Measurements from ENCODE around the gene NCBP1.

The NCBP1 gene

GRCh38 chr9:97665742-97666141 is 32.1 kb downstream of the NCBP1 start:
- Histone ChIP-seq H3F3A (ENCODE audit: control insufficient read depth, insufficient read depth) (peaks cover 4% of the 10 kb centered on the region), H3K27ac (ENCODE audit: low read depth, low read length) (no peak overlapping the region), H3K4me3 (ENCODE audit: low read length) (no peak overlapping the region), H3K9me3 (ENCODE audit: control insufficient read depth, insufficient read depth, low read length) (no peaks in the 10 kb centered on the region), H3K27me3 (ENCODE audit: control insufficient read depth, low read length) (no peaks in the 10 kb centered on the region), H4K20me1 (ENCODE audit: control insufficient read depth, insufficient read depth, low read depth, low read length) (no peaks in the 10 kb centered on the region), H3K9me2 (replicated peaks; ENCODE audit: control insufficient read depth, low read length) (no peaks in the 10 kb centered on the region), H3K4me1 (ENCODE audit: control insufficient read depth, low read length) (no peaks in the 10 kb centered on the region), H3K79me2 (ENCODE audit: control insufficient read depth, low read length) (no peaks in the 10 kb centered on the region), H3K36me3 (ENCODE audit: control insufficient read depth, low read length) (peaks cover 98% of the 10 kb centered on the region), H3K4me2 (ENCODE audit: low read length) (no peak overlapping the region)
- no peak for TF ChIP-seq CTCF (IDR thresholded peaks at IDR 0.05; ENCODE audit: low read depth, low read length, poor library complexity, severe bottlenecking)
- TF ChIP-seq EZH2phosphoT487 (IDR thresholded peaks at IDR 0.05; ENCODE audit: borderline replicate concordance, low read length): no peak

DNA sequence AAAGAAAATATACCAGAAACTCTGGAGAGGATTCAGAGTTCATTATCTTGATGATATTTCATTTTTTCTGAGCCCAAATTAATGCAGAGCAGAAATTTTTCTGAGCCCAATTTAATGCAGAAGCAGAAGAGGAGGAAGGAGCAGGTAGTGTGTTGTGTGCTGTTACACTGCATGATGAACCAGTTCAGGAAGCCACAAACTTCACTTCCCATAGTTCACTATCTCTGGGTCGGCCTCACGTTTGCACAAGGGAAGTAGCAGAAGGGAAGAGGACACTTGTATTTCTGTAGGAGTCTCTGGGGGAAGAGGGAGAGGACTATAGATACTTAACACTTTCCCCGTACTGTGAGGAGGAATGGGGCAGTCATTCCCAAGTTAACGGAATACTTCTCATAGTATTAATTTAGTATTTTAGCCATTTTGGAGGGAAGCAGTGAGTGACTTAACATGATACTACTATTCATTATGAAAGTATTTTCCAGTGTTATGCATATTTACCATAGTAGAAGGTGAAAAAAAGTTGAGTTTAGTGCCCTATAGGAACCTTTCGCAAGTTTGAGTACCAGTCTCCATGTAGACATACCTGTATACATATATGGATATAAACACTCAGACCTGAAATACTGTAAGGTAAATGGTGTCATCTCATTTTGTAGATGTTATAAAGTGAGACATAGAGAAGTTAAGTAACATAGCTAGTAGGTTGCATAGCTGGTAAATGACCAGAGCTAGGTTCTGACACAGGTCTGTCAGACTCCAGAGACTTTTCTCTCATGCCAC is 33.5 kb downstream of the NCBP1 start:
- H3K27ac ChIP-seq (ENCODE audit: low read depth, low read length): no peak overlapping the region
- H3K9me3 ChIP-seq (ENCODE audit: control insufficient read depth, insufficient read depth, low read length): no peaks in the 10 kb centered on the region
- H3K79me2 ChIP-seq (ENCODE audit: control insufficient read depth, low read length): no peaks in the 10 kb centered on the region
- no peaks in the 10 kb centered on the region for H4K20me1 ChIP-seq (ENCODE audit: control insufficient read depth, insufficient read depth, low read depth, low read length)
- H3F3A ChIP-seq (ENCODE audit: control insufficient read depth, insufficient read depth): no peaks in the 10 kb centered on the region
- H3K4me3 ChIP-seq (ENCODE audit: low read length): no peak overlapping the region
- H3K4me1 ChIP-seq (ENCODE audit: control insufficient read depth, low read length): no peaks in the 10 kb centered on the region
- no peak overlapping the region for H3K4me2 ChIP-seq (ENCODE audit: low read length)
- no peaks in the 10 kb centered on the region for H3K27me3 ChIP-seq (ENCODE audit: control insufficient read depth, low read length)
- peaks cover 98% of the 10 kb centered on the region for H3K36me3 ChIP-seq (ENCODE audit: control insufficient read depth, low read length)
- no peak for TF ChIP-seq EZH2phosphoT487 (IDR thresholded peaks at IDR 0.05; ENCODE audit: borderline replicate concordance, low read length)
- no peak for TF ChIP-seq CTCF (IDR thresholded peaks at IDR 0.05; ENCODE audit: low read depth, low read length, poor library complexity, severe bottlenecking)
- H3K9me2 ChIP-seq (replicated peaks; ENCODE audit: control insufficient read depth, low read length): no peaks in the 10 kb centered on the region

GRCh38 chr9:97668485-97668884 is 34.9 kb downstream of the NCBP1 start:
- Histone ChIP-seq H3K9me2 (replicated peaks; ENCODE audit: control insufficient read depth, low read length) (no peaks in the 10 kb centered on the region), H3K4me1 (ENCODE audit: control insufficient read depth, low read length) (no peaks in the 10 kb centered on the region), H3K36me3 (ENCODE audit: control insufficient read depth, low read length) (peaks cover 95% of the 10 kb centered on the region)

More at GRCh38 chr9:97668485-97668884, 34.9 kb downstream of the NCBP1 start:
- H3F3A ChIP-seq (ENCODE audit: control insufficient read depth, insufficient read depth): no peaks in the 10 kb centered on the region
- H4K20me1 ChIP-seq (ENCODE audit: control insufficient read depth, insufficient read depth, low read depth, low read length): no peaks in the 10 kb centered on the region
- H3K27me3 ChIP-seq (ENCODE audit: control insufficient read depth, low read length): no peaks in the 10 kb centered on the region
- no peaks in the 10 kb centered on the region for H3K79me2 ChIP-seq (ENCODE audit: control insufficient read depth, low read length)
- H3K4me3 ChIP-seq (ENCODE audit: low read length): no peak overlapping the region
- H3K27ac ChIP-seq (ENCODE audit: low read depth, low read length): no peak overlapping the region
- no peak overlapping the region for H3K4me2 ChIP-seq (ENCODE audit: low read length)
- no peaks in the 10 kb centered on the region for H3K9me3 ChIP-seq (ENCODE audit: control insufficient read depth, insufficient read depth, low read length)
- TF ChIP-seq CTCF (IDR thresholded peaks at IDR 0.05; ENCODE audit: low read depth, low read length, poor library complexity, severe bottlenecking): no peak
- no peak for TF ChIP-seq EZH2phosphoT487 (IDR thresholded peaks at IDR 0.05; ENCODE audit: borderline replicate concordance, low read length)

Measured in DOHH2 (cell line).